Neural progenitor cell (in vitro differentiated cells): ENCODE measurements around the gene PCNX3.

Experiments used
- CTCF ChIP-seq: fragments of 200-600 bp; sonication (generic); IDR thresholded peaks from 2 replicates; pipeline ENCODE4 v1.5.1; 2017; ENCODE audit warnings: antibody characterized with exemption, mild to moderate bottlenecking
- EZH2 ChIP-seq: fragments of 200-600 bp; sonication (generic); IDR thresholded peaks from 2 replicates; pipeline ENCODE4 v1.6.1; 2017; ENCODE audit warnings: antibody characterized with exemption, mild to moderate bottlenecking, moderate library complexity
- EZH2phosphoT487 ChIP-seq: fragments of 200-600 bp; sonication (generic); IDR thresholded peaks from 2 replicates; pipeline ENCODE4 v1.6.1; 2017; ENCODE audit warnings: antibody characterized with exemption

GRCh38 chr11:65633390-65634108 lies 18.0 kb downstream of the PCNX3 start:
- no peak for TF ChIP-seq CTCF
- no peak for TF ChIP-seq EZH2phosphoT487
- TF ChIP-seq EZH2: no peak
